Activated CD8-positive, alpha-beta memory T cell treated with anti-CD3 and anti-CD28 coated beads for 4 hours (primary cell): ENCODE data around the gene SLC2A13.
A peak's percentile ranks its signal among the peaks of the same experiment; 100 is the strongest.

Experiments used
- DNase-seq, 2 donors: peaks; one replicate each; pipeline ENCODE4 v3.0.0-alpha.2; 2020; ENCODE audit warnings: low read depth in 2 of 2

Gene SLC2A13

DNA sequence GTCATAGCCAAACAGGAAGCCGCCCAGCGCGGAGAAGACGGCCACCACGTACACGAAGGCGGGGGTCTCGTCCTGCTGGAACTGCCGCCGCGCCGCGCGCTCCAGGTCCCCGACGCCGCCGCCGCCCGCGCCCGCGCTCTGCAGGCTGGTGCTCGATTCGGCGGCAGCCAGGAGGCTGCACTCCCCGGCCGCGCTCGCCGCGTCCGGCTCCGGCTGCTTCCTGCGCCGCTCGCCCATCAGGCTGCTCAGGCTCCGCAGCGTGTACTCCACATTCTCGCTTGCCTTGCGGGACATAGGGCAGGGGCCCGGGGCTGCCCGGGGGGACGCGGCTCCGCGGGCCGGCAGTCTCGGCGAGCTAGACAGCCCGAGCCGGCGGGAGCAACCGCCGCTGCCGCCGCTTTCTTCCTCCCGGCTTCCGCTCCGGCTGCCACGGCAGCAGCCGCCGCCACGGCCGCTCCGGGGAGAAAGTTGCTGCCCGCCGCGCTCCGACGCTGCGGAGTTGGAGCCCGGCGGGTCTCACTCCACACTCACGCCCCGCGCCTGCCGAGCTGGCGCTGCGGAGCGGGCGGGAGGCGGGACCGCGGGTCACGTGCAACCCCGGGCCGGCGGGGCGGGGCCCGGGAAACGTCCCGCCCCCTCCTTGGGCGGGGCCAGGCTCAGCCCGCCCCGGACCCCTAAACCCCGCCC is at the start of gene SLC2A13:
SLC2A13 (minus strand) TSS at position 567 of the 687 bp plus-strand sequence; CDS start at position 294, 273 bp downstream.
- DNase-seq = peak; percentile 50 to 57

DNA sequence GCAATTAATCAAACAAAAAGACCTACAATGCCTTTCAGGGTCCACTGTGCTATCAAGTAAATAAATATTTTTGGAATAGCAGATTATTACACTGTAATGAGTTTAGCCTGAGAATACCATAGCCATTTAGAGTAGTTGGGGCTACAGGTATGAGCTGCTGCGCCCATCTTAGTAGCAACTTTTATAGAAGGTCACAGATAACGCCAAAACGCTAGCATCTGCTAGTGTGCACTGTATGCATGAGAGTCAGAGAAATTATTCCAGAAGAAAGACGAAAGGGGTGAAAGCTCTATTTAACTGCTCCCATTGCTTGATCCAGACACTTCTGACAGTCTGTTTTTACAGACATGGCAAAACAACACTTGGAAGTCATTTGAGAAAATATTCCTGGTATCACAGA is 48.5 kb upstream of the SLC2A13 start:
- DNase-seq = no peak

DNA sequence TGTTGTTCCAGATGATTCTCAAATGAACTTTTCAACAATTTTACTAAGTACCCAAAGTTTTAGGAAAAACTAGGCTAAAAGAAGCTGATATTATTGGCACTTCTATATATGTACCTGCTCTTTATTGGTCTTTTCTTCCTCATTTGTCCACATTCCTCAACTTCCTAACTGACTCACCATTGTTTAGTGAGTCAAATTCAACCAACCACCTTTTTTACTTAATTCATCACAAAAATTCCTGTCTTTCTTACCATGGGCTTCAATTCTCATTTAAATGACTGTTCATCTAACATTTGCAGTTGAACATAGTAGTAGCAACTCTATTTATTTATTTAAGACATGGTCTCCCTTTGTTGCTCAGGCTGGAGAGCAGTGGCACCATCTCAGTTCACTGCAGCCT is 47.6 kb upstream of the SLC2A13 start:
- DNase-seq = no peak

DNA sequence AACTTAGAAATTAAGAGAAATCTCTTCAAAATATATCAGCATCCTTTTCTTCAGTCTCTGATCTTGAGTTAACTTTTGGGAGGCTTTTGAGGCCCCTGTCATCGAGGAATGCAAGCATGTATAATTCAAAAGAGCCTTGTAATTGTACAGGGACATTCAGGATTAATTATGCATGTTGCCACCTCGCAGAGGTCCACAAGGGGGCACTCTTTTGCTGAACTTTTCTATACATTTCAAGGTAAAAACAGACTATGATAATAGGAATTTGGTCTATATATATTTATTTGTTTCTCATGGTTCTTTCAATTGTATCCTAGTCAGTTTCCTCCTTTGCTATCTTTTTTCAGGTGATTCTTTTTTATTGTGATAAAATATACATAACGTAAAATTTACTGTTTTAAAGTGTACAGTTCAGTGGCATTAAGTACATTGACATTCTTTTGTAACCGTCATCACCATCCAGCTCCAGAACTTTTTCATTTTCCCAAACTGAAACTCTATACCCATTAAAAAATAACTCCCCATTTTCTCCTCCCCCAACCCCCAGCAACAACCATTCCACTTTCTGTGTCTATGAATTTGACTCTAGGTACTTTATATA is 47.0 kb upstream of the SLC2A13 start:
- peak in 1 of 2 donors; percentile 5 for DNase-seq

DNA sequence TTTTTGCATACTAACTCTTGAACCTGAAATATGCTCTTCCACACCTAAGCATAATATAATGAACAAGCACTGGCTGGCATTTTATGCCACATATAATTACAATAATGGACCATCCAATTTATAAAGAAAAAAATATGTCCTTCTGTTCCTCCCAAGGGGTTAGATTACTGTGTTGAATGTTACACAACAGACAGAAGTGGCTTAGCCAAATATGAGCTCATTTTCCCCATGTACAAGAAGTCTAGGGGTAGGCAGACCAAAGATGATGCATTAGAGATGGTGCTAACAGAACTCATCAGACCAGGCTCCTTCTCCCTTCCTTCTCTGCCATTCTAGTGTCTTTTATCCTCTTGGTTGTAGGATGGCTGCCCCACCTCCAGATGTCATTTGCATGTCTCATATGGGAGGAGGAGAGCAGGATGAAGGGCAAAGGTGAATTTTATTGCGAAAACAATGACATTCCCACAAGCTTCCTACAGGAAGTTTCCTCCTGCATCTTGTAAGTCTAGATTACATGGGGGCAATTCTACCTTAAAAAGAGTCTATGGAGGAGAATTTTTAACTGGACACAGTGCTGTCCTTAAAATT is 43.9 kb upstream of the SLC2A13 start:
- no peak for DNase-seq

DNA sequence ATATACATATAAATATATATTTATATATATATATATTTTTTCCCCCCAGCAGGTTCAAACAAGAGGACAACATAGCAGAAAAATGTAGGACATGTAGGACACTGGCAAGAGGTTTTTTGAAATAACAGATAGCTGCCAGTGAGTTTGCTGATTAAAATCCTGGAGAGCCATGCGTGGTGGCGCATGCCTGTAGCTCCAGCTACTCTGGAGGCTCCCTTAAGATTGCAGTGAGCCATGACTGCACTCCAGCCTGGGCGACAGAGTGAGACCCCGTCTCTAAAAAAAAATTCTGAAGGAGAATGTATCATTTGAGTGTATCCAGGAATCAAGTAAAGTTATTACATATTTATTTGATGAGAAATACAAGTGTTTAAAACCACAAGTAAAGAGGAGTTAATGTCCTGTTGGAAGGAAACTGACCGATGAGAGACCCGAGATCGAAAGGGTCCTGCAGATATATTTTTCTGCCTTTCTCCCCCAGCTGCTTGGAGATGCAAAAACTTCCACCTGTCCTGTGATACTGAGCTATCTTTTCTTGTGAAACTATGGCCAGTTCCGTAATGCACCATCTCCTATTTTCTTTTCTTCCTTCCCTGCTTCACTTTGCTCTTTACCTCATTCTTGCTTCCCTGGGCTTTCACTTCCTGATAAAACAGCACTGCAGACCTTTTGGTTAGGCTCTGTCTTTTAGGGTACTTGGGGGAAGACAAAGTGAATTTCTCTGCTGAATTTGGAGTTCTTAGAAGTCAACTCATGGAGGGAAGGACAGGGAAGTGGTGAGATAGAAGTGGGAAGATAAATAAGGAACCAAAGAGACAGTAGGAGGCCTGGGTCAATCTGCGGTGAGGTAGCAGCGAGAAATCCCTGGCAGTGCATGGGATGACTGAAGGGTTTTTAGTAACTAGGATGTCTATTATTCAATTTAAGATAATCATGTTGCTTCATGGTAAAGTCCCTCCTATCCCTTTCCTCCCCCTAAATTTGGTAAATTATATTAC is 41.2 kb upstream of the SLC2A13 start:
- no peak for DNase-seq

DNA sequence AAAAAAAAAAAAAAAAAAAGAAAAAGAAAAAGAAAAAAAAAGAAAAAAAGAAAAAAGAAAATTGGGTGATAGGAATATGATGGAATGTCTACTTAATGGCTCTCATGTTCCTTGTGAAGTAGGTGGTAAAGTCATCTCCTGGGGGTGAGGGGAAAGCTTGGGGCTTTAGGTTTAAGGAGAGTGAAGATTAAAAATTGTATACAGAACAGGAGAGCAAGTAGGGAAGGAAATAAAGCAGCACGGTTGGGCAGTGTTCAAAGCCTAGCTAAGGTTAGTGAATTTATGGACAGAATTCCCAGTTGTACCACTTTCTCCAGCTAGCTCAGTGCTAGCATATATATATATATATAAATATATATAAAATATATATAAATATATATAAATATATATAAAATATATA is 40.0 kb upstream of the SLC2A13 start:
- no peak for DNase-seq

DNA sequence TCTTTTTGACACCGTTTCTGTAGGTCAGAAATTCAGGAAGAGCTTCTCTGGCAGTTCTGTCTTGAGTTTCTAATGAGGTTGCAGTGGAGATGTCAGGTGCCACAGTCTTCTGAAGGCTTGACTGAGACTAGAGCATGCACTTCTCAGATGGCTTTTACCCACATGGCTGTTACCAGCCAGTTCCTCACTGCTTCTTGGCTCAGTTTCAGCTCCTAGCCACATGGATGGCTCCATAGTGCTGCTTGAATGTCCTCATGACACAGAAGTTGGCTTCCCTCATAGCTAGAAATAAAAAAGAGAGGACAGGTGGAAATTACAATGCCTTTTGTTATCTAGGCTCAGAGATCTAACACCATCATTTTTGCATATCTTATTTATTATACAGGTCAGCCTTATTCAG is 38.1 kb upstream of the SLC2A13 start:
- DNase-seq = no peak

DNA sequence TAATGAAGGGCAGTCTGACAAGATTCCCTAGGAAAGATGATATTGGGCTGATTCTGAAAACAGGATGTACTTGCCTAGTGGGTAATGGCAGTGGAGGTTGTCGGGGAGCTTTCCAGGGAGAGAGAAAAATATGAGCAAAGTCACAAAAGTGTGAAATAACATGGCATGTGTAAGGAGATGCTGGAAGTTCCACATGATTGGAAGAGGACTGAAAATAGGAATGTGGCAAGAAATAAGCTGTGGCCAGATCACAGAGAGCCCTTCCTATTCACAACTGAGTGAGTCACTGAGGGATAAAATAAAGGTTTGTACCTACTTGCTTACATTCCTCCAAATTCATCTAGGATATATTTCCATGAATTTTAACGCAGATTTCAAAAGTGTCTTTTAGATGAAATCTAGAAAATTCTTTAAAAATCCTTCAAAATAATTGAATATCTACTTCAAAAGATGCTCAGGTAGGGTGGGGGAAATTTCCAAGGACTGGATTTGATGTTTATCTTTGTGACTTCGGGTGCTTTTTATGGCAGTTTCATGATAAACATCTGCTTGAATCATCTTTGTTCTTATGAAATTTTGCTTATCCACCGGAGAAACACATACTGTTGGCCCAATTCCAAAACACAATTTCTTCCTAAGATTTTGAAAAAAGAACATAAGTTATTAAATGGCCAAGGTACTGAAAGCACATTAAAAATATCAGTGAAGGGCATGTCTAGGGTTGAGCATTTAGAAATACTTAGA is 36.3 kb upstream of the SLC2A13 start:
- DNase-seq = no peak

DNA sequence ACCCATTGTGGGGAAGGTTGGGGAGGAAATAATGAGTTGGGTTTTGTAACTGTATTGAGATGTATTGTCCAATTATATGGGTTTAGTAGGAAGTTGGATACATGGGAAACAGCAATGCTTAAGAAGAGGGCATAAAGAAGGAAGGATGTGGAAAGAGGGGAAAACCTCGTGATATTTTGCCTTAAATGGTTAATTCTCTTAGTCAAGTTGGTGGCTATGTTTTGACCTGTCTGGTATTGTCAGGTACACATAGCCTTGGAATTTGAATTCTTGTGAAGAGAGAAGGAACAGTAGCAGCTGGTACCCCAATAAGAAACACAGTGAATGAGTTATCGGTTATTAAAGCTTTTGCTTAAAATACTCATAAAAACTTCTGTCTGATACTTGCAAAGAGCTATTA is 32.6 kb upstream of the SLC2A13 start:
- DNase-seq = no peak

DNA sequence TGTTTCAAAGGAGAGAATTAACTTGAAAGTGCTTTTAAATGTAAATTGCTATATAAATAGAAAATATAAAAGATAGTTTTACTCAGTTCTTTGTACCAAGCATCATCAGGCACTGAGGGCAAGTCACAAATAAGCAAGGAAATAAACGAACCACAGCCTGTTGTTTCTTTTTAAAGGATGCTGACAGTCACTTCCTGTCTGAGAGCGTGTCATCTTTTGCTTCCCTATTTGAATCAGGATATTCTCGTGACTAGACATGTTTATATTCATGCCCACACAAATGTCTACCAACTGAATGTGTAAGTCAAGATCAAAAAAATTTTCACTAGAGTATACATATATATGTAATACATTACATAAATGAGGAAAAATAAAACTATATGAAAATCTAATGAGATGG is 31.4 kb upstream of the SLC2A13 start:
- DNase-seq = no peak

DNA sequence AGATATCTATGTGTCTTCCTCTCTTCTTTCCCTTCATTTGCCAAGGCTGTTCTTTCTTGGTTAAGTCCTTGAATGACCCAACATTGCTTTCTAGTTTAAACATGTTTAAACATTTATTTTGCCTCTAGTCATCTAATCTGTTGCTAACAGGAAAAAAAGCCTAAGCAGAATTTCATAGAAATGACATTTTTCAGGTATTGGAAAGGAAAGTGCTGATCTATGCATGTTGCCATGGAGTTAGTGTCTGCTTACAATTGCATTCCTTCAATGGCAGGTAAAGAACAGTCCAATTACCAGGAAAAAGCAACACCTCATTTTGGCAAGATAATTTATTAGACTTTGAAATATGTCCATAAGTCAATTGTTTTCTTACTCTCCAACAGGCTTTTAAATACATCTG is 21.5 kb upstream of the SLC2A13 start:
- no peak for DNase-seq

DNA sequence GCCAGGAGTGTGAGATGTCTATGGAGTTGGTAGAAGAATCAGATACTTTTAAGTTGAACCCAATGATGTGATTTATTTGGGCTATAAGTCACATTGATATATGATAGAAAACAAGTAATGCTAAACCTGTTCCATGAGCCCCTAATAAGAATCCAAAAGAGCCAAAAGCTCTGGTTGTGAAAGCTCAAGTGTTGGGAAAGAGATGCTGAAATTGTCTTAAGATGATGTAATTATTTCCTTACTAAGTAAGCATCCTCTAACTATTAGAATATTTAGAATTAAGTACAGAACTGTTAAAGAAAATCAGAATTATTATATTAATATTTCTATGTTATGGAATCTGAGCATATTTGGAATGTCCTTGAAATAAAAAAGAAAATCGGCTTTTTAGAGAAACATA is 17.6 kb upstream of the SLC2A13 start:
- DNase-seq = no peak

DNA sequence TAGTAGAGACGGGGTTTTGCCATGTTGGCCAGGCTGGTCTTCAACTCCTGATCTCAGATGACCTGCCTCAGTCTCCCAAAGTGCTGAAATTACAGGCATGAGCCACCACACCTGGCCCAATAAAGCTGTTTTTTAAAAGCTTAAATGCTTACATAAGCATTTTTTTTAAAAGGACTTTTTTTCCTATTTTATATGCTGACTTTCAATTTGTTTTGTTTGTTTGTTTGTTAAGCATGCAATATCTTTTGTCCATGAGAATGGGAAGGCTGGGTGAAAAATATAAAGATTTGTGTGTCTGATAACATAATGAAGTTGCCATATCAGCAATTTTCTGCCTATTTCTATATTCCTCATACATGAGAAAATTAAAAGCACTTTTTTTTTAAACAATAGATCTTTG is 17.0 kb upstream of the SLC2A13 start:
- no peak for DNase-seq

DNA sequence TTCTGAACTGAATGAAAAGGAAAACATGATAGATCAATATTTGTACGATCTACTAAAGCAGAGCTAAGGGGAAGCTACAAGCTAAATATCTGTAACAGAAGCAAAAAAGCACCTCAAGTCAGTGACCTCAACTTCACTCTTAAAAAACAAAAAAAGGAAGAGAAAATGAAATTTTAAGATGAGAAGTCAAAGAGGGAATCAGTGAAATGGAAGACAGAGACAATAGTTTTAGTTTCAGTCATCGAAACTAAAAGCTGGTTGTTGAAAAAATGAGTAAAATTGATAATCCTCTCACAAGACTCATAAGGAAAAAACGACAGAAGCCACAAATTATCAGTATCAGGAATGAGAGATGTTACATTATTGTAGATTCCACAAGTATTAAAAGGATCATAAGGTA is 11.9 kb upstream of the SLC2A13 start:
- DNase-seq = no peak

DNA sequence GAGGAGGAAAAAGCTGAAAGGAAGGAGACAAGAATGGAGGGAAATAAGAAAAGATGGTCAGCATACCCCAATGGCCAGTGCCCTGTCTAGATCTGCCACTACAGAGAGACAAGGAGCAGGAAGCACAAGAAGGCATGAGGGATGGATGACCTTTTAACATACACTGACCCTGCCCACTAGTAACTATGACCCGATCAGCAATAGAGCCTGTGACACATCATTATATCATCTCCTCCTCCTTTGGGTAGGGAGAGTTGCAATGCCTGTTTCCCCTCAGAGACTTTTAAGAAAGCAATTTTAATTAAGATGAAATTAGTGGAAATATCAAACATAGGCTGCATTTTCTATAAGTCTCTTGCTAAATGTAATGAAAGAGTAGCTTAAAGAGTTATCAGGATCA is 4.7 kb upstream of the SLC2A13 start:
- DNase-seq = no peak

DNA sequence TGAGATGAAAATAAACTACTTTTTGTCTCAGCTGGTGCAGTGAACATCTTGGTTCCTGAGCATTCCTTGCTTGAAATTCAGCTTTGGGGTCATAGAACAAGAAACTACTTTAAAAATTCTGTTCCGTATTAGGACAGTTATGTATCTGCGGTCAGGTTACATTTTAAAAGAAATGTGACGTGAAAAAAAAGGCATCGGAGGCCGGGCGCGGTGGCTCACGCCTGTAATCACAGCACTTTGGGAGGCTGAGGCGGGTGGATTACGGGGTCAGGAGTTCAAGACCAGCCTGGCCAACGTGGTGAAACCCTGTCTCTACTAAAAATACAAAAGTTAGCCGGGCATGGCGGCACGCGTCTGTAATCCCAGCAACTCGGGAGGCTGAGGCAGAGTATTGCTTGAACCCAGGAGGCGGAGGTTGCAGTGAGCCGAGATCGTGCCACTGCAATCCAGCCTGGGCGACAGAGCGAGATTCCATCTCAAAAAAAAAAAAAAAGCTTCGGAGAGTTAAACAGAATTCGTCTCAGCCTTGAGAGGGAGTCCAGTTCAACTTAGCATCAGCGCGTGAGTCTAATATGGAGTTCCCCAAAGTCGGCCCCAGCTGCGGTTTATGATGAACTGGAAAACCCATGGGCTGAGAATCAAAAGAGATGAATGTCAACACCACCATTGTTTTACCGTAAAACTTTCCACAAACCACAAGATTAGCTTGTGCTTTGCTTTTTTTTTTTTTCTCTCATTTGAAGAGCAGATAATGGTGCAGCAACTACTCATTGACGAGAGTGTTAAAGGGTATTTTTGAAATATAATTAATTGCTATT is 2.1 kb upstream of the SLC2A13 start:
- DNase-seq = no peak

DNA sequence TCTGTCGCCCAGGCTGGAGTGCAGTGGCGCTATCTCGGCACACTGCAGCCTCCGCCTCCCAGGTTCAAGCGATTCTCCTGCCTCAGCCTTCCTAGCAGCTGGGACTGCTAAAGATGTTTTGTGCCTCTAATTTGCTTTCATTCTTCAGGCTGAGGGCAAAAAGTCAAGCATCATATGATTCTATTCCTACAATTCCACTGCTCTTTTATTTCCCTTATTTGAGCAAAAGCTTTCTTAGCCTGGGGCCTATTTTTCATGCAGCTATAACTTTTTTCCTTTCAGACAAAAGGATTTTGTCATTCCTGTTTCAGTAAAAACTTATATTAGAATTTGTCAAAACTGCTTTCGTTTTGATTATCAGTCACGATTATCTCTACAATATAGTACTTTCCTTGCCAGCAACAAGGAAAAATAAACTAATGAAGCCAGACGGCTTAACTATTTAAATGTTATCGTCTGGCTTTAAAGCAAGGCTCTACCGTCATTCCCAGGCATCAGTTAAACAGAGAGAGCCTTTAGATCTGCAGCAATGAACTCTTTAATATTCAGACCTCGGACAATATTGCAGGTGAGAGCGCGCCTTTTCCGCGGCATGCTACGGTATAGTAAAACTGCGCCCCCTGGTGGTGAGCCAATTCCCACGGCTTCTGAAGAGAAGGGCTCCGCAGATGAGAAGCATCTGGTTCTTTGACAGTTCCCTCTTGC is 1.4 kb upstream of the SLC2A13 start:
- peak; percentile 76 to 77 for DNase-seq

DNA sequence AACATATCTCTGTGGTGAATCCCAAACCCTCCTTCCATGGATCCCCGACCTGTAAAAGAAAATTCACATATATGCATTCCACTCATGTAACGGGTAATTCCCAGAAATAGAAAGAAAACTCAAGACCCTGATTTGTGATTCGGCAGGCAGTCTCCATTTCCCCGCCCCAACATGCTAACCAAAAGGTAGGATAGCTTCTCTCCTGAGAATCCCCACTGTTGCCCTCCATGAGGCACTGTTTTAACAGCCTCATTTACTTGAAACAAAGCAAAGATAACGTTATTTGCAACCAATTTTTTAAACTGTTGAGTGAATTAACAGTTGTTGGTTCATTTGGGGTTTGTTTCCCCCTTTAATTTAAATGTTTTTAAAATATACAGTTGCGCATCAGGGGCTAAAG is 774 bp upstream of the SLC2A13 start:
- DNase-seq = no peak

DNA sequence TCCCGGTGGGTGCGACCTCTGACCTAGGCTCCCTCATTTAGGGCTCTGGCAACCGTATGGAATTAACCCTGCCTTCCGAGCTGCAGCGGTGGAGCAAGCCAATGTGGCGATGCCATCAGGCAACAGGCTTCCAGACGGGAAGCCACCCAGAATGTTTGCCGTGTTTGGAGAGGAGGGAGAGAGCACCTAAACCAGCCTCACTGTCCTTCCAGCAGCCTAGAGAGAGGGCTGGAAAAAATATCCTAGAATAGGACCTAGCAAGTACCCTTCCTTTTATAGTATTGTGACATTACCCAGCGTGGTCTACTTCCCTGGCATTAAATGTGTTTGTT is 287 bp upstream of the SLC2A13 start:
- no peak for DNase-seq

DNA sequence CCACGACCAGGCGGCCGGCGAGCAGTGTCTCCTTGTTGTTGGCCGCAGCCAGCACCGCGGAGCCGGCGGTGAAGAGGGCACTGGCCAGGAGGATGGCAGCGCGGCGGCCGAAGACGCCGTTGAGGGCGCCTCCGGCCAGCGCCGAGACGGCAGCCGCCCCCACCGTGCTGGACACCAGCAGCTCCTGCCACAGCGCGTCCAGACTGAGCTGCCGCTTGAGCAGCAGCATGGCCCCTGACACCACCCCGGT is 691 bp downstream of the SLC2A13 start:
- no peak for DNase-seq
